Measurements from ENCODE around the gene ADGRG1. TPM values are rescaled to one million over a fixed set of nuclear protein-coding genes. Genes with fewer than 3 reads are reported as not detected.

ADGRG1 gene
- 102 TPM for polyA plus RNA-seq
- long read RNA-seq, donor 1, partial matches to known transcripts, result 0 of 4 reads
- long read RNA-seq, donor 1, other reads (novel, unspliced or antisense), result 0 of 4 reads
- long read RNA-seq, donor 2, partial matches to known transcripts, result 20 of 29 reads
- long read RNA-seq, donor 2, other reads (novel, unspliced or antisense), result 0 of 29 reads
- long read RNA-seq, donor 3, result 0 reads
- long read RNA-seq, donor 4, partial matches to known transcripts, result 0 of 5 reads
- long read RNA-seq, donor 4, other reads (novel, unspliced or antisense), result 0 of 5 reads
- long read RNA-seq, donor 5, full-length matches to known transcripts, result 7 of 7 reads
- long read RNA-seq, donor 5, partial matches to known transcripts, result 0 of 7 reads
- long read RNA-seq, donor 5, other reads (novel, unspliced or antisense), result 0 of 7 reads
- long read RNA-seq, donor 6, transcript ADGRG1-277 (4 exons, 553 nt), result major isoform, 5 of 14 reads
- long read RNA-seq, donor 6, partial matches to known transcripts, result 7 of 14 reads
- long read RNA-seq, donor 6, other reads (novel, unspliced or antisense), result 0 of 14 reads
- long read RNA-seq, donor 7, partial matches to known transcripts, result 0 of 4 reads
- long read RNA-seq, donor 7, other reads (novel, unspliced or antisense), result 0 of 4 reads
- long read RNA-seq, donor 8, transcript ADGRG1-277 (4 exons, 553 nt), result major isoform, 7 of 30 reads
- long read RNA-seq, donor 8, transcript ADGRG1-235 (3 exons, 602 nt), result minor isoform, 6 of 30 reads
- long read RNA-seq, donor 8, partial matches to known transcripts, result 16 of 30 reads
- long read RNA-seq, donor 8, other reads (novel, unspliced or antisense), result 0 of 30 reads
- long read RNA-seq, donor 9, transcript ADGRG1-277 (4 exons, 553 nt), result major isoform, 5 of 8 reads
- long read RNA-seq, donor 9, partial matches to known transcripts, result 0 of 8 reads
- long read RNA-seq, donor 9, other reads (novel, unspliced or antisense), result 0 of 8 reads
- long read RNA-seq, donor 10, partial matches to known transcripts, result 29 of 34 reads
- long read RNA-seq, donor 10, other reads (novel, unspliced or antisense), result 0 of 34 reads
- long read RNA-seq, donor 11, partial matches to known transcripts, result 8 of 13 reads
- long read RNA-seq, donor 11, other reads (novel, unspliced or antisense), result 0 of 13 reads

GRCh38 chr16:57628008-57628781 is at the start of gene ADGRG1:
TSS of gene ADGRG1 (plus strand) at chr16:57628630. CDS start at chr16:57650288, 21,658 bp downstream.
- DNase-seq, result peak; percentile 73 to 74
- H3K36me3 ChIP-seq (ENCODE audit: control insufficient read depth, insufficient read depth, low read length), result peaks cover 2% of the 10 kb centered on the region
- H3K9me3 ChIP-seq (ENCODE audit: control insufficient read depth, low read depth, low read length), result no peaks in the 10 kb centered on the region
- WGBS (ENCODE audit: insufficient coverage, low lambda C conversion rate), result no CpG with 5 or more reads among the region's 32 CpGs
- peak within 1 kb of the TSS; percentile 5 for H3K27ac ChIP-seq (ENCODE audit: low read length)
- no peaks in the 10 kb centered on the region for H3K27me3 ChIP-seq (ENCODE audit: control insufficient read depth, insufficient read depth, low read length)
- H3K4me3 ChIP-seq (ENCODE audit: low read length), result no peak within 1 kb of the TSS
- H3K4me1 ChIP-seq (ENCODE audit: control insufficient read depth, insufficient read depth, low read length), result peaks cover 37% of the 10 kb centered on the region

GRCh38 chr16:57579361-57579665 is 49.1 kb upstream of the ADGRG1 start:
- DNase-seq, result no peak
- no CpG with 5 or more reads among the region's 2 CpGs for WGBS (ENCODE audit: insufficient coverage, low lambda C conversion rate)
- Histone ChIP-seq H3K4me1 (ENCODE audit: control insufficient read depth, insufficient read depth, low read length) (no peaks in the 10 kb centered on the region), H3K9me3 (ENCODE audit: control insufficient read depth, low read depth, low read length) (no peaks in the 10 kb centered on the region), H3K36me3 (ENCODE audit: control insufficient read depth, insufficient read depth, low read length) (no peaks in the 10 kb centered on the region), H3K4me3 (ENCODE audit: low read length) (no peak overlapping the region), H3K27me3 (ENCODE audit: control insufficient read depth, insufficient read depth, low read length) (no peaks in the 10 kb centered on the region), H3K27ac (ENCODE audit: low read length) (no peak overlapping the region)

GRCh38 chr16:57585051-57585687 is 43.3 kb upstream of the ADGRG1 start:
- Histone ChIP-seq H3K9me3 (ENCODE audit: control insufficient read depth, low read depth, low read length) (no peaks in the 10 kb centered on the region), H3K4me1 (ENCODE audit: control insufficient read depth, insufficient read depth, low read length) (no peaks in the 10 kb centered on the region), H3K4me3 (ENCODE audit: low read length) (no peak overlapping the region), H3K27ac (ENCODE audit: low read length) (no peak overlapping the region), H3K27me3 (ENCODE audit: control insufficient read depth, insufficient read depth, low read length) (no peaks in the 10 kb centered on the region), H3K36me3 (ENCODE audit: control insufficient read depth, insufficient read depth, low read length) (no peaks in the 10 kb centered on the region)
- DNase-seq, result no peak
- 33% methylated on average over 1 of the region's 3 CpGs for WGBS (ENCODE audit: insufficient coverage, low lambda C conversion rate)

- WGBS (ENCODE audit: insufficient coverage, low lambda C conversion rate), result no CpG with 5 or more reads among the region's 7 CpGs
- H3K9me3 ChIP-seq (ENCODE audit: control insufficient read depth, low read depth, low read length), result no peaks in the 10 kb centered on the region
- no peak overlapping the region for H3K27ac ChIP-seq (ENCODE audit: low read length)
- H3K4me1 ChIP-seq (ENCODE audit: control insufficient read depth, insufficient read depth, low read length), result no peaks in the 10 kb centered on the region
- DNase-seq, result no peak
- no peak overlapping the region for H3K4me3 ChIP-seq (ENCODE audit: low read length)
- no peaks in the 10 kb centered on the region for H3K36me3 ChIP-seq (ENCODE audit: control insufficient read depth, insufficient read depth, low read length)
- H3K27me3 ChIP-seq (ENCODE audit: control insufficient read depth, insufficient read depth, low read length), result no peaks in the 10 kb centered on the region
Observed at GRCh38 chr16:57588831-57589230, 39.6 kb upstream of the ADGRG1 start.

GRCh38 chr16:57589374-57589773 is 39.1 kb upstream of the ADGRG1 start:
- H3K27ac ChIP-seq (ENCODE audit: low read length), result no peak overlapping the region
- DNase-seq, result no peak

GRCh38 chr16:57590654-57591085 is 37.8 kb upstream of the ADGRG1 start:
- no peak for DNase-seq
- H3K27ac ChIP-seq (ENCODE audit: low read length), result no peak overlapping the region
- H3K4me3 ChIP-seq (ENCODE audit: low read length), result no peak overlapping the region
- no peaks in the 10 kb centered on the region for H3K9me3 ChIP-seq (ENCODE audit: control insufficient read depth, low read depth, low read length)
- H3K27me3 ChIP-seq (ENCODE audit: control insufficient read depth, insufficient read depth, low read length), result no peaks in the 10 kb centered on the region
- no peaks in the 10 kb centered on the region for H3K36me3 ChIP-seq (ENCODE audit: control insufficient read depth, insufficient read depth, low read length)
- no peaks in the 10 kb centered on the region for H3K4me1 ChIP-seq (ENCODE audit: control insufficient read depth, insufficient read depth, low read length)
- WGBS (ENCODE audit: insufficient coverage, low lambda C conversion rate), result 100% methylated on average over 1 of the region's 8 CpGs

More at GRCh38 chr16:57589374-57589773, 39.1 kb upstream of the ADGRG1 start:
- H3K9me3 ChIP-seq (ENCODE audit: control insufficient read depth, low read depth, low read length), result no peaks in the 10 kb centered on the region
- no peaks in the 10 kb centered on the region for H3K27me3 ChIP-seq (ENCODE audit: control insufficient read depth, insufficient read depth, low read length)
- WGBS (ENCODE audit: insufficient coverage, low lambda C conversion rate), result 100% methylated on average over 3 of the region's 7 CpGs
- H3K4me1 ChIP-seq (ENCODE audit: control insufficient read depth, insufficient read depth, low read length), result no peaks in the 10 kb centered on the region
- H3K4me3 ChIP-seq (ENCODE audit: low read length), result no peak overlapping the region
- no peaks in the 10 kb centered on the region for H3K36me3 ChIP-seq (ENCODE audit: control insufficient read depth, insufficient read depth, low read length)

GRCh38 chr16:57591086-57591869 is 37.2 kb upstream of the ADGRG1 start:
- no peaks in the 10 kb centered on the region for H3K4me1 ChIP-seq (ENCODE audit: control insufficient read depth, insufficient read depth, low read length)
- H3K9me3 ChIP-seq (ENCODE audit: control insufficient read depth, low read depth, low read length), result no peaks in the 10 kb centered on the region
- H3K4me3 ChIP-seq (ENCODE audit: low read length), result no peak overlapping the region
- H3K27ac ChIP-seq (ENCODE audit: low read length), result no peak overlapping the region
- no peaks in the 10 kb centered on the region for H3K36me3 ChIP-seq (ENCODE audit: control insufficient read depth, insufficient read depth, low read length)
- H3K27me3 ChIP-seq (ENCODE audit: control insufficient read depth, insufficient read depth, low read length), result no peaks in the 10 kb centered on the region
- 100% methylated on average over 1 of the region's 9 CpGs for WGBS (ENCODE audit: insufficient coverage, low lambda C conversion rate)
- DNase-seq, result peak; percentile 38 to 54

- H3K27ac ChIP-seq (ENCODE audit: low read length), result no peak overlapping the region
- no peaks in the 10 kb centered on the region for H3K36me3 ChIP-seq (ENCODE audit: control insufficient read depth, insufficient read depth, low read length)
- no peaks in the 10 kb centered on the region for H3K27me3 ChIP-seq (ENCODE audit: control insufficient read depth, insufficient read depth, low read length)
- no peaks in the 10 kb centered on the region for H3K4me1 ChIP-seq (ENCODE audit: control insufficient read depth, insufficient read depth, low read length)
- H3K9me3 ChIP-seq (ENCODE audit: control insufficient read depth, low read depth, low read length), result no peaks in the 10 kb centered on the region
- no peak overlapping the region for H3K4me3 ChIP-seq (ENCODE audit: low read length)
- DNase-seq, result no peak
- WGBS (ENCODE audit: insufficient coverage, low lambda C conversion rate), result 61% methylated on average over 4 of the region's 7 CpGs
Observed at GRCh38 chr16:57591870-57592485, 36.5 kb upstream of the ADGRG1 start.

- Histone ChIP-seq H3K27me3 (ENCODE audit: control insufficient read depth, insufficient read depth, low read length) (no peaks in the 10 kb centered on the region), H3K36me3 (ENCODE audit: control insufficient read depth, insufficient read depth, low read length) (no peaks in the 10 kb centered on the region), H3K9me3 (ENCODE audit: control insufficient read depth, low read depth, low read length) (no peaks in the 10 kb centered on the region), H3K27ac (ENCODE audit: low read length) (no peak overlapping the region), H3K4me1 (ENCODE audit: control insufficient read depth, insufficient read depth, low read length) (no peaks in the 10 kb centered on the region), H3K4me3 (ENCODE audit: low read length) (no peak overlapping the region)
- no CpG with 5 or more reads among the region's 4 CpGs for WGBS (ENCODE audit: insufficient coverage, low lambda C conversion rate)
- no peak for DNase-seq
Observed at GRCh38 chr16:57592591-57593003, 35.8 kb upstream of the ADGRG1 start.

Data from large intestine (tissue), 12 donors.